ENCODE results near the gene BLTP3B. TPM values are rescaled to one million over a fixed set of nuclear protein-coding genes. Genes with fewer than 3 reads are reported as not detected.
A peak's percentile ranks its signal among the peaks of the same experiment; 100 is the strongest.

BLTP3B gene
- total RNA-seq, 1 donor from 2014 or later = 21.9 TPM

- intact Hi-C loops (cut with DNase I) = no loop called here
- no peak overlapping the region for H3K4me3 ChIP-seq
- H3K36me3 ChIP-seq = no peaks in the 10 kb centered on the region
- no peak overlapping the region for H3K27ac ChIP-seq
- H3K4me1 ChIP-seq = peaks cover 12% of the 10 kb centered on the region
- H3K9me3 ChIP-seq = no peaks in the 10 kb centered on the region
- no peak for DNase-seq (ENCODE audit: extremely low spot score in 2 of 2)
- TF ChIP-seq CTCF (IDR thresholded peaks at IDR 0.05) (no peak), POLR2AphosphoS5 (IDR thresholded peaks at IDR 0.05; ENCODE audit: insufficient read depth in 1 of 2, low read depth in 1 of 2) (no peak), POLR2A (IDR thresholded peaks at IDR 0.05) (no peak)
- H3K27me3 ChIP-seq = no peaks in the 10 kb centered on the region
These were observed 16.9 kb upstream of the BLTP3B start for GRCh38 chr12:100159391-100160104.

- H3K36me3 ChIP-seq = no peaks in the 10 kb centered on the region
- H3K4me3 ChIP-seq = no peak overlapping the region
- intact Hi-C loops (cut with DNase I) = no loop called here
These were observed 15.9 kb upstream of the BLTP3B start for GRCh38 chr12:100158535-100158934.

GRCh38 chr12:100157427-100157821, 14.8 kb upstream of the BLTP3B start:
- Histone ChIP-seq H3K27me3 (no peaks in the 10 kb centered on the region), H3K4me1 (no peaks in the 10 kb centered on the region), H3K4me3 (no peak overlapping the region), H3K27ac (no peak overlapping the region), H3K36me3 (no peaks in the 10 kb centered on the region), H3K9me3 (no peaks in the 10 kb centered on the region)
- intact Hi-C loops (cut with DNase I) = no loop called here
- DNase-seq (ENCODE audit: extremely low spot score in 2 of 2) = peak in 1 of 2 donors; percentile 77
- TF ChIP-seq POLR2A (IDR thresholded peaks at IDR 0.05) = no peak
- TF ChIP-seq POLR2AphosphoS5 (IDR thresholded peaks at IDR 0.05; ENCODE audit: insufficient read depth in 1 of 2, low read depth in 1 of 2) = no peak
- TF ChIP-seq CTCF (IDR thresholded peaks at IDR 0.05) = no peak

More at GRCh38 chr12:100158535-100158934, 15.9 kb upstream of the BLTP3B start:
- no peak for DNase-seq (ENCODE audit: extremely low spot score in 2 of 2)
- peaks cover 4% of the 10 kb centered on the region for H3K4me1 ChIP-seq
- TF ChIP-seq POLR2A (IDR thresholded peaks at IDR 0.05) = no peak
- no peak for TF ChIP-seq CTCF (IDR thresholded peaks at IDR 0.05)
- TF ChIP-seq POLR2AphosphoS5 (IDR thresholded peaks at IDR 0.05; ENCODE audit: insufficient read depth in 1 of 2, low read depth in 1 of 2) = no peak
- no peaks in the 10 kb centered on the region for H3K9me3 ChIP-seq
- no peaks in the 10 kb centered on the region for H3K27me3 ChIP-seq
- H3K27ac ChIP-seq = no peak overlapping the region

GRCh38 chr12:100156731-100157426, 14.2 kb upstream of the BLTP3B start:
- Histone ChIP-seq H3K27me3 (no peaks in the 10 kb centered on the region), H3K4me3 (no peak overlapping the region), H3K27ac (no peak overlapping the region), H3K36me3 (no peaks in the 10 kb centered on the region), H3K4me1 (no peaks in the 10 kb centered on the region), H3K9me3 (no peaks in the 10 kb centered on the region)
- intact Hi-C loops (cut with DNase I) = no loop called here
- TF ChIP-seq POLR2A (IDR thresholded peaks at IDR 0.05) (no peak), POLR2AphosphoS5 (IDR thresholded peaks at IDR 0.05; ENCODE audit: insufficient read depth in 1 of 2, low read depth in 1 of 2) (no peak), CTCF (IDR thresholded peaks at IDR 0.05) (no peak)
- no peak for DNase-seq (ENCODE audit: extremely low spot score in 2 of 2)
